Ishikawa (cell line): ENCODE results near the gene UBN1.

Experiments
- CEBPB ChIP-seq: IDR thresholded peaks from 2 replicates; pipeline ENCODE4 v1.6.1; 2012
- CREB1 ChIP-seq: IDR thresholded peaks from 2 replicates; pipeline ENCODE4 v1.6.1; 2012; ENCODE audit warnings: low read depth
- EP300 ChIP-seq: IDR thresholded peaks from 2 replicates; pipeline ENCODE4 v1.6.1; 2012; ENCODE audit warnings: borderline replicate concordance
- FOXM1 ChIP-seq: IDR thresholded peaks from 2 replicates; pipeline ENCODE4 v1.6.1; 2012; ENCODE audit warnings: low read depth, borderline replicate concordance
- TAF1 ChIP-seq: IDR thresholded peaks from 2 replicates; pipeline ENCODE4 v1.6.1; 2012; ENCODE audit warnings: low read depth, mild to moderate bottlenecking
- TCF12 ChIP-seq: IDR thresholded peaks from 2 replicates; pipeline ENCODE4 v1.6.1; 2012; ENCODE audit warnings: low read depth
- TF ChIP-seq, protein P1 (sequence below): IDR thresholded peaks from 2 replicates; pipeline ENCODE4 v1.6.1; 2012; ENCODE audit warnings: low read depth, mild to moderate bottlenecking
- TF ChIP-seq, protein P2 (sequence below): IDR thresholded peaks from 2 replicates; pipeline ENCODE4 v1.6.1; 2012

GRCh38 chr16:4914528-4915225 lies 67.4 kb downstream of the UBN1 start:
- TF ChIP-seq TCF12 (no peak), CEBPB (no peak), EP300 (no peak), TAF1 (no peak), FOXM1 (no peak), CREB1 (no peak)
- TF ChIP-seq, protein P1, sequence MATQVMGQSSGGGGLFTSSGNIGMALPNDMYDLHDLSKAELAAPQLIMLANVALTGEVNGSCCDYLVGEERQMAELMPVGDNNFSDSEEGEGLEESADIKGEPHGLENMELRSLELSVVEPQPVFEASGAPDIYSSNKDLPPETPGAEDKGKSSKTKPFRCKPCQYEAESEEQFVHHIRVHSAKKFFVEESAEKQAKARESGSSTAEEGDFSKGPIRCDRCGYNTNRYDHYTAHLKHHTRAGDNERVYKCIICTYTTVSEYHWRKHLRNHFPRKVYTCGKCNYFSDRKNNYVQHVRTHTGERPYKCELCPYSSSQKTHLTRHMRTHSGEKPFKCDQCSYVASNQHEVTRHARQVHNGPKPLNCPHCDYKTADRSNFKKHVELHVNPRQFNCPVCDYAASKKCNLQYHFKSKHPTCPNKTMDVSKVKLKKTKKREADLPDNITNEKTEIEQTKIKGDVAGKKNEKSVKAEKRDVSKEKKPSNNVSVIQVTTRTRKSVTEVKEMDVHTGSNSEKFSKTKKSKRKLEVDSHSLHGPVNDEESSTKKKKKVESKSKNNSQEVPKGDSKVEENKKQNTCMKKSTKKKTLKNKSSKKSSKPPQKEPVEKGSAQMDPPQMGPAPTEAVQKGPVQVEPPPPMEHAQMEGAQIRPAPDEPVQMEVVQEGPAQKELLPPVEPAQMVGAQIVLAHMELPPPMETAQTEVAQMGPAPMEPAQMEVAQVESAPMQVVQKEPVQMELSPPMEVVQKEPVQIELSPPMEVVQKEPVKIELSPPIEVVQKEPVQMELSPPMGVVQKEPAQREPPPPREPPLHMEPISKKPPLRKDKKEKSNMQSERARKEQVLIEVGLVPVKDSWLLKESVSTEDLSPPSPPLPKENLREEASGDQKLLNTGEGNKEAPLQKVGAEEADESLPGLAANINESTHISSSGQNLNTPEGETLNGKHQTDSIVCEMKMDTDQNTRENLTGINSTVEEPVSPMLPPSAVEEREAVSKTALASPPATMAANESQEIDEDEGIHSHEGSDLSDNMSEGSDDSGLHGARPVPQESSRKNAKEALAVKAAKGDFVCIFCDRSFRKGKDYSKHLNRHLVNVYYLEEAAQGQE, result no peak
- TF ChIP-seq, protein P2, sequence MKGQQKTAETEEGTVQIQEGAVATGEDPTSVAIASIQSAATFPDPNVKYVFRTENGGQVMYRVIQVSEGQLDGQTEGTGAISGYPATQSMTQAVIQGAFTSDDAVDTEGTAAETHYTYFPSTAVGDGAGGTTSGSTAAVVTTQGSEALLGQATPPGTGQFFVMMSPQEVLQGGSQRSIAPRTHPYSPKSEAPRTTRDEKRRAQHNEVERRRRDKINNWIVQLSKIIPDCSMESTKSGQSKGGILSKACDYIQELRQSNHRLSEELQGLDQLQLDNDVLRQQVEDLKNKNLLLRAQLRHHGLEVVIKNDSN, result no peak
